AG09319 (cell line): ENCODE results near the gene RTF1.
A peak's percentile ranks its signal among the peaks of the same experiment; 100 is the strongest.

ENCODE experiments used
- DNase-seq: peaks from one replicate; pipeline ENCODE4 v3.0.0-alpha.2; 2010; ENCODE audit warnings: low read depth; ENCODE audit errors: extremely low read depth
- CTCF ChIP-seq: IDR thresholded peaks from 2 replicates; pipeline ENCODE4 v1.5.1; 2011; ENCODE audit warnings: low read depth, mild to moderate bottlenecking, inconsistent platforms, low read length, moderate library complexity

The RTF1 gene

DNA sequence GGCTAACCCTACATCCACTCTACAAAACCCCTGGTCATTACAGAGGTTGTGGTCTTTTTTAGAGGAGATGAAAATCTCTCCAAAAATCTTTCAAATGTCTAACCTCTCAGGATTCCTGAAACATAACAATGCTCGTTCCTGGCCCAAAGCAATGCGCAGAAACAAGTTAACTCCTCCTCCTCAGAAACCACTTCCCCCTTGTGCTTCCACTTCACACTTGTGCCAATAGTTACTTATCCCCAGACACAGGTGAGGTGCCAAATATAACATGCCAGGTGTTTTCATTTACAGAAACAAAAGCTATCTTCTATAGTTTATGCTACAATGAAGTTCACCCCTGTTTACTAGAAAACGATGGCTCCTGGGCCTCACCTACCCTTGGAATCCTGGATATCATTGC, 20.8 kb upstream of the RTF1 start:
- no peak for DNase-seq
- no peak for TF ChIP-seq CTCF

GRCh38 chr15:41401904-41402267, 15.0 kb upstream of the RTF1 start:
- no peak for DNase-seq
- no peak for TF ChIP-seq CTCF

DNA sequence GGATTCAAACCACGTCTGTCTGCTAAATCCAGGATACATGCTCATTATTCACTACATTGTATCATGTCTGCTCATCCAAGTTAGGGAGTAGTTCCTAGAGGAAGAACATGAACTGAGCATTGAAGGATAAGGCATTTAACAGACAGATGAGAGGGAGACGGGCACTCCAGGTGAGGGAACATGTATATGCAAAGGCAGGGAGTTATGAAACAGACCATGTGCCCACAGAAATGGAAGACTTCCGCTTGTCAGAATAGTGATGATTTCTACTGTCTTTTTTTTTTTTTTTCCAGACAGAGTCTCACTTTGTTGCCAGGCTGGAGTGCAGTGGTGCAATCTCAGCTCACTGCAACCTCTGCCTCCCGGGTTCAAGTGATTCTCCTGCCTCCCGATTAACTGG, 9.6 kb upstream of the RTF1 start:
- no peak for DNase-seq
- no peak for TF ChIP-seq CTCF

DNA sequence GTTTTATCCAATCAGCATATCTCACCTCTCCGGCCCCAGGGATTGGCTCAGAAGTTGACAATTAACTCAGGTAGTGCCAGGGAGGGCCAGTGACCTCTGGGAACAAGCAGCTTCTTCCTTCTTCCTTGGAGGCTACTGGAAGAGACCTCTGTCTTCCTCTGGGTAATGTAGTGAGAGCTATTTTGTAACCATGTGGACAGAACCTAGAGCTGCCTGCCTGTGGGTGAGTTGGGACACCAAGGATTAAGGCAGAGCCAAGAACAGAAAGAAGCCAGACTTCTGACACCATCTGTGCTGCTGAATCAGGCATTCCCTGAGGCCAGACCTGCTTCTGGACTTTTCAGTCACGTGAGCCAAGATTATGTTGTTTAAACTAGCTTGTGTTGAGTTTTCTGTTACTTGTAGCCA, 8.7 kb upstream of the RTF1 start:
- no peak for TF ChIP-seq CTCF
- peak; percentile 46 for DNase-seq

DNA sequence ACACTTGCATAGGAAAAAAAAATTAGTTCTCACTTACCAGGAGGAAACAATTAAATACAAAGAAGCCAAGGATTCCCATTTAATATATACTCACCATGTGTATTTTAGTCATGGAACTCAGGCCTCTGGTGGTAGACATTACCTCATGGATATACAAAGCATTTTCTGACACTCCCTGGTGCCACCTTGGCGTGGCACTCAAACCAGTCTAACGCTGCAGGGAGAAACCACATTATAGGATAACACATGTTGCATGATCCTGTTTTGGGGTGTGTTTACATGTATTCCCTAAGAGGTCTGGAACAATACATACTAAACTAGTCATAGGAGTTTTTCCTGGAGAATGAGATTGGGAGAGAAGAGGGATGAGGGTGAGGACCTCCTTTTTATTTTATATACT, 5.9 kb upstream of the RTF1 start:
- no peak for DNase-seq
- no peak for TF ChIP-seq CTCF

GRCh38 chr15:41411441-41411840, 5.5 kb upstream of the RTF1 start:
- no peak for TF ChIP-seq CTCF

GRCh38 chr15:41416128-41416741, 660 bp upstream of the RTF1 start:
- no peak for TF ChIP-seq CTCF
- DNase-seq = no peak

More at GRCh38 chr15:41411441-41411840, 5.5 kb upstream of the RTF1 start:
- DNase-seq = no peak
